ENCODE results near the gene NRAP. TPM values are rescaled to one million over a fixed set of nuclear protein-coding genes. Genes with fewer than 3 reads are reported as not detected.

NRAP gene
- total and polyA plus RNA-seq, 5 experiments from 2014 or later = not detected

GRCh38 chr10:113610631-113611601, 52.9 kb downstream of the NRAP start:
- Mint-ChIP-seq H3K36me3 (no peaks in the 10 kb centered on the region), H3K9me3 (no peaks in the 10 kb centered on the region), H3K4me3 (no peak overlapping the region), H3K27me3 (peaks cover 12 to 54% (median 14%) of the 10 kb centered on the region in 5 donors), H3K27ac (no peak overlapping the region), H3K4me1 (no peaks in the 10 kb centered on the region)
- ATAC-seq (no peak), DNase-seq (no peak)
- POLR2A ChIA-PET = interaction anchor here (0.7 kb wide), 1 partner anchor 475 kb away, joined by 5 read pairs; no protein-coding TSS in a partner anchor

GRCh38 chr10:113609704-113610108, 54.1 kb downstream of the NRAP start:
- ATAC-seq (no peak), DNase-seq (no peak)
- Mint-ChIP-seq H3K4me3 (no peak overlapping the region), H3K4me1 (no peaks in the 10 kb centered on the region), H3K9me3 (no peaks in the 10 kb centered on the region), H3K27ac (no peak overlapping the region), H3K27me3 (peaks cover 12 to 54% (median 19%) of the 10 kb centered on the region in 5 donors), H3K36me3 (no peaks in the 10 kb centered on the region)
- POLR2A ChIA-PET = no interaction called here

DNA sequence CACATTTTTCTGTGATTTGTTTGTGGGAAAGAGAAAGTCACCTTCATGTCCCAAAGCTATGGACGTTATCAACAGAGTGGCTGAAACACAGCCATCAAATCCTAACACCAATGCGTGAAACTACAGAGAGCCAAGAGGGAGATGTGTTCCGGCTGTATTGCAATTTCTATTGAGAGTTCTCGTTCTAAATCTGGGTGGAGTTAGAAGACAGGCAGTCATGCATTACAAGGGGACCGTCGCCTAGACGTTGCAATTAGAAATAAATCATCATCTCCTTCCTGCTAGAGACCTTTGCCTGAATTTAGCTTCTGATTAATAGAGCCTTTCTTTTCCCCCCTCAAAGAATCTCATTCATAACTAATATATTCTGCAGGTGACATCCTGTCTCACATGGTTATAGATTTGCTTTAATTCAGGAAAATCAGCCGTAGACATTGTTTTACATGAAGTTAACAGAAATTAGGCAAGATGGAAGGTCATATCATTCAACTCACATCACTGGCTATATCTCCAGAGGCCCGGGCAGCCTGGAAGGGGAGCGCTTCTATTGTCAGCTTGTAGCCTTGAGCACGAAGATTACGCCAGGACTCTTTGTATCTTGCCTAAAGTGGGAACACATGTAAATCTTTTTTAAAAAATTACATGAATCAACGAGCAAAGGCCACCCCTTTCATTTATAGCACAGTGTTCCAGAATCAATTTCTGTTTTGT, 58.4 kb downstream of the NRAP start:
- no peaks in the 10 kb centered on the region for H3K36me3 Mint-ChIP-seq
- POLR2A ChIA-PET = no interaction called here
- ATAC-seq (no peak), DNase-seq (no peak)
- H3K4me3 Mint-ChIP-seq = no peak overlapping the region
- no peak overlapping the region for H3K27ac Mint-ChIP-seq
- H3K27me3 Mint-ChIP-seq = peaks cover 10 to 51% (median 11%) of the 10 kb centered on the region in 5 donors
- no peaks in the 10 kb centered on the region for H3K4me1 Mint-ChIP-seq
- H3K9me3 Mint-ChIP-seq = peaks cover 0 to 6% (median 0%) of the 10 kb centered on the region in 9 donors

DNA sequence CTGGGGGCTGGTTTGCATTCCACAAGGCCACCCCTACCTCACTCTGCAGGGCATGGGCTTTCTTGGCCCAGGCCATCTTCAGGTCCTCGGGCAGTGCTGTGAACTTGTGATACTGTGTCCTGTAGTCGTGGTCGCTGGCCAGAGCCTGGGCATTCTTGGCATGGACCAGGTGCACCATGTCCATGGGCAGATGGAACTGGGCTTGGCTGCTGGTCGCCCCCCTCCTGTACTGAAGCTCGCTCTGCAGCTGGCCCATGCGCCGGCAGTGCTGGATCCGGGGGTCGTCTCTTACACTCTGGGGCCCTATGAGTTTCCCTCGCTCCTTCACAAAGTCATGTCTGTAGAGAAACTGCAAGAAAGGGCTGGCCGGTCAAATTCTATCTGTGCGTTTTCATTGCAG, 59.3 kb downstream of the NRAP start:
- POLR2A ChIA-PET = no interaction called here
- no peak for DNase-seq
- peaks cover 0 to 6% (median 0%) of the 10 kb centered on the region in 9 donors for H3K9me3 Mint-ChIP-seq
- H3K36me3 Mint-ChIP-seq = no peaks in the 10 kb centered on the region
- no peak for ATAC-seq
- peaks cover 9 to 57% (median 12%) of the 10 kb centered on the region in 5 donors for H3K27me3 Mint-ChIP-seq
- H3K4me3 Mint-ChIP-seq = no peak overlapping the region
- no peak overlapping the region for H3K27ac Mint-ChIP-seq
- no peaks in the 10 kb centered on the region for H3K4me1 Mint-ChIP-seq

DNA sequence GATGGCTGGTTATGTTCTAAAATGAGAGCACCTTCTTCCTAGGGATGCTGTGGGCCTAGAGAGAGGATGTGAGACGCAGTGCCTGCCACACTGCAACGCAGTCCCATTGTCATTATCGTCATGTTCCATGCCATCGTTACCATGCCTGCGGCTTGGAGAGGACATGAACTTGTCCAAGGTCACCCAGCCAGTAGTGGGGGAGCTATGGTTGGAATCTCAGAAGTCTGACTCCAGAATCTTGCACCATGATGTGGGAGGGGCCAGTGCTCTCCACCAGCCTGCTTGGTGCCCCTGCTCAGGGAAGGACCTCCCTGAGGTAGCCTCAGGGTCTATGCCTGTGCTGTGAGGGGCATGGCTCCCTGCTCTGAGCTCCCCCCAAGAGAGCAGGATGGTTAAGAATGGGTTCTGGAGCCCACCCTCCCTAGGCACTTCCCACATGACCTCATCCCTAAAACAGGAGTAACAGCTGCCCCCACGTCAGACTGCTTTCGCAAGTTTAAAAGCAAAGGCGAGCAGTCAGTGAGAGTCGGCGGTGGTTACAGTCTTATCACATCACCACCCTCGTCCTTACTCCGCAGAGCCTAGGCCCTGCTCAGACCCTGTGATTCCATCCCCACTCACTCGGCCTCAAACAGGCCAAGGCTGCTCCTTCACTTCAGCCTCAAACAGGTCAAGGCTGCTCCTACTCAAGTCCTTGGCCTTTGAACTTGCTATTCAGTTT, 60.6 kb downstream of the NRAP start:
- H3K27ac Mint-ChIP-seq = no peak overlapping the region
- ATAC-seq = no peak
- DNase-seq = no peak
- no peak overlapping the region for H3K4me3 Mint-ChIP-seq
- no peaks in the 10 kb centered on the region for H3K36me3 Mint-ChIP-seq
- POLR2A ChIA-PET = no interaction called here
- no peaks in the 10 kb centered on the region for H3K4me1 Mint-ChIP-seq
- peaks cover 0 to 6% (median 0%) of the 10 kb centered on the region in 9 donors for H3K9me3 Mint-ChIP-seq
- H3K27me3 Mint-ChIP-seq = peaks cover 7 to 50% (median 10%) of the 10 kb centered on the region in 5 donors

- Mint-ChIP-seq H3K36me3 (no peaks in the 10 kb centered on the region), H3K4me1 (no peaks in the 10 kb centered on the region), H3K27ac (no peak overlapping the region), H3K9me3 (peaks cover 0 to 6% (median 0%) of the 10 kb centered on the region in 9 donors), H3K4me3 (no peak overlapping the region), H3K27me3 (peaks cover 6 to 35% (median 7%) of the 10 kb centered on the region in 5 donors)
- DNase-seq (no peak), ATAC-seq (no peak)
- POLR2A ChIA-PET = no interaction called here
Measured at GRCh38 chr10:113600569-113600968, 63.3 kb downstream of the NRAP start.

- no peaks in the 10 kb centered on the region for H3K9me3 Mint-ChIP-seq
- ATAC-seq (no peak), DNase-seq (no peak)
- H3K4me1 Mint-ChIP-seq = no peaks in the 10 kb centered on the region
- H3K36me3 Mint-ChIP-seq = no peaks in the 10 kb centered on the region
- peaks cover 0 to 7% (median 3%) of the 10 kb centered on the region in 5 donors for H3K27me3 Mint-ChIP-seq
- H3K27ac Mint-ChIP-seq = no peak overlapping the region
- POLR2A ChIA-PET = no interaction called here
- H3K4me3 Mint-ChIP-seq = no peak overlapping the region
Measured at GRCh38 chr10:113594652-113595051, 69.2 kb downstream of the NRAP start.

GRCh38 chr10:113592380-113592779, 71.5 kb downstream of the NRAP start:
- no peak for DNase-seq
- POLR2A ChIA-PET = no interaction called here
- H3K4me1 Mint-ChIP-seq = no peaks in the 10 kb centered on the region
- H3K27ac Mint-ChIP-seq = no peak overlapping the region
- H3K36me3 Mint-ChIP-seq = no peaks in the 10 kb centered on the region
- H3K9me3 Mint-ChIP-seq = no peaks in the 10 kb centered on the region
- no peak for ATAC-seq
- no peak overlapping the region for H3K4me3 Mint-ChIP-seq
- H3K27me3 Mint-ChIP-seq = peaks cover 0 to 7% (median 1%) of the 10 kb centered on the region in 5 donors

GRCh38 chr10:113590581-113590980, 73.3 kb downstream of the NRAP start:
- ATAC-seq (no peak), DNase-seq (no peak)
- Mint-ChIP-seq H3K9me3 (no peaks in the 10 kb centered on the region), H3K4me1 (no peaks in the 10 kb centered on the region), H3K36me3 (no peaks in the 10 kb centered on the region), H3K27ac (no peak overlapping the region), H3K4me3 (no peak overlapping the region), H3K27me3 (peaks cover 0 to 7% (median 0%) of the 10 kb centered on the region in 5 donors)
- POLR2A ChIA-PET = no interaction called here

DNA sequence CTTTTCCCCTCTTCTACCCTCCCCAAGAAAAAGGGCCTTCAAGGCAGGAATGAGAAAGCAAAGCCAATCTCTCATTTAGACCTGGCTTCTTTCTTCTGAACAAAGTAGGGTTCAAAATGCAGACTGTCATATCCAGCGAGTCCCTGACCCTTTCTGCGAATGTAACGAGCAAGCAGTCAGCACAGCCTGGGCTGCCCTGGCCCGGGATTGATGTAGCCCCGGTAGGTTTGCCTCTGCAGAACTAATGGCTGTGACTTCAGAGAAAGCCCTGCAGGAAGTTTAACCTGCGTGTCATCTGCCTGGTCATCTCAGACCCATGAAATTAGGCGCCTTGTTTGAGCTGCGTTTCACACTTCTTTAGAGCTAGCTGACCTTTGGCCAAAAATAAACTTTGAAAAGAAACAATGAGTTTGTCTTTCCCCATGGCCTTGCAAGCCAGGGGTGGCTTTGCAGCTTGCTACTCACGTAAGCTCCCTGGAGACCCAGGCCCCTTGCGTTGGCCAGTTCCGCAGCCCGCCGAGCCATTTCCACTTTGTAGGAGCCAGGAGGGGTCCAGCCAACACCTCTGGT, 74.6 kb downstream of the NRAP start:
- Mint-ChIP-seq H3K36me3 (no peaks in the 10 kb centered on the region), H3K27me3 (peaks cover 0 to 5% (median 4%) of the 10 kb centered on the region in 5 donors), H3K9me3 (no peaks in the 10 kb centered on the region), H3K4me1 (no peaks in the 10 kb centered on the region), H3K4me3 (no peak overlapping the region), H3K27ac (no peak overlapping the region)
- DNase-seq = no peak
- POLR2A ChIA-PET = no interaction called here
- no peak for ATAC-seq

GRCh38 chr10:113585949-113586348, 77.9 kb downstream of the NRAP start:
- H3K4me3 Mint-ChIP-seq = no peak overlapping the region
- POLR2A ChIA-PET = no interaction called here
- H3K9me3 Mint-ChIP-seq = no peaks in the 10 kb centered on the region
- H3K27ac Mint-ChIP-seq = no peak overlapping the region
- peaks cover 3 to 23% (median 5%) of the 10 kb centered on the region in 5 donors for H3K27me3 Mint-ChIP-seq
- H3K36me3 Mint-ChIP-seq = no peaks in the 10 kb centered on the region
- H3K4me1 Mint-ChIP-seq = no peaks in the 10 kb centered on the region
- ATAC-seq (no peak), DNase-seq (no peak)

DNA sequence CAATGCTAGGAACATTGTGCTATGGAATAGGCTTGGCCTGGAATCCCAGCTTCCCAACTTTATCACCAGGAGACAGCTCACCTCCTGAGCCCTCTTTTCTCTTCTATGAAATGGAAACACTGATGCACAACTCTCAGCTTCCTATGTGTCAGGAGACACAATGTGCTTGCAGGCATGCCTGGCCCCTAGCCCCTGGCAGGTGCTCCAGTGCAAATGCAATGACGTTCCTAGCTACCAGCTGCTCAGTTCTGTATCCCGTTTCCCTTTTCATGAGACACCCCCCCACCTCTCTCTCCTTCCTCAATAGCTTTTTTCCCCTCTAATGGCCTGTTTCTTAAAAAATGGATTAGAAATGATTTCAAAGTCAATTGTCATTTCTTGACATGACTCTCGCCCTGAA, 80.3 kb downstream of the NRAP start:
- peaks cover 3 to 23% (median 11%) of the 10 kb centered on the region in 5 donors for H3K27me3 Mint-ChIP-seq
- no peak overlapping the region for H3K4me3 Mint-ChIP-seq
- DNase-seq = no peak
- H3K4me1 Mint-ChIP-seq = no peaks in the 10 kb centered on the region
- no peak for ATAC-seq
- H3K9me3 Mint-ChIP-seq = no peaks in the 10 kb centered on the region
- POLR2A ChIA-PET = no interaction called here
- no peak overlapping the region for H3K27ac Mint-ChIP-seq
- H3K36me3 Mint-ChIP-seq = no peaks in the 10 kb centered on the region
